Mammary epithelial cell (primary cell): ENCODE data around the gene RPS10.

Source experiments
- CTCF ChIP-seq, 2 donors: IDR thresholded peaks in 1 of 2; conservative IDR thresholded peaks in 1 of 2; 2 replicates each; pipeline ENCODE4 v1.5.1; 2011 to 2012; ENCODE audit warnings: inconsistent platforms in 2 of 2, low read length in 2 of 2, mild to moderate bottlenecking in 2 of 2, control low read depth in 1 of 2, low read depth in 1 of 2; ENCODE audit not compliant: insufficient read depth in 1 of 2; ENCODE audit errors: extremely low read depth in 1 of 2
- EZH2 ChIP-seq: IDR thresholded peaks from 2 replicates; pipeline ENCODE4 v1.6.1; 2012; ENCODE audit warnings: low read length, inconsistent platforms, borderline replicate concordance

DNA sequence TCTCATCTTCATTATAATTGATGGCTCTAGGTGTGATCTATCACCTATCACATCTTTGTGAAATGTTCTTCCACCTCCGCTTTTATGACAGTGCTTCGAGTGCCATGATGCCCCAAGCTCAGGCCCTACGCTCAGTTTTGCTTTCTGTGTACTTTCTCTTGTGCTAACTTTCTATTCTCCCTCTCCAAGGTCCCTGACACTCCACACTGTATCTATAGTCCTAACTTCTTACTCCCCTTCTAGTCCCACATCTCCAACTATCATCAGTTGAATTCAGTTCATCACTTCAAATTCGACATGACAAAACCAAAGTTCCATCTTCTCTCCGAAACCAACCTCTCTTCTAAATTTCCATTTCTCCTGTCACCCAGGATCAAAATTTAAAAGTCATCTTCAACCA lies 50.0 kb downstream of the RPS10 start:
- TF ChIP-seq CTCF (conservative IDR thresholded peaks at IDR 0.05 in 1 of 2, IDR thresholded peaks at IDR 0.05 in 1 of 2; ENCODE audit: extremely low read depth in 1 of 2, insufficient read depth in 1 of 2, low read depth in 1 of 2, low read length in 2 of 2) (no peak), EZH2 (no peak)
